ENCODE results near the gene NPEPPS. TPM values are rescaled to one million over a fixed set of nuclear protein-coding genes. Genes with fewer than 3 reads are reported as not detected.

The NPEPPS gene
- total and polyA plus RNA-seq, 2 experiments from 2014 or later, result 97.6 to 104 TPM

GRCh38 chr17:47605011-47605410, 74.1 kb downstream of the NPEPPS start:
- 65% methylated on average over 1 of the region's 1 CpG for WGBS (ENCODE audit: low lambda C conversion rate, missing lambda C conversion rate)
- no peak overlapping the region for H2AFZ ChIP-seq
- TF ChIP-seq EZH2 (IDR thresholded peaks at IDR 0.05; ENCODE audit: borderline replicate concordance) (no peak), EZH2phosphoT487 (IDR thresholded peaks at IDR 0.05; ENCODE audit: low read depth, severe bottlenecking, unreplicated experiment) (no peak)
- TF ChIP-seq, protein P1, sequence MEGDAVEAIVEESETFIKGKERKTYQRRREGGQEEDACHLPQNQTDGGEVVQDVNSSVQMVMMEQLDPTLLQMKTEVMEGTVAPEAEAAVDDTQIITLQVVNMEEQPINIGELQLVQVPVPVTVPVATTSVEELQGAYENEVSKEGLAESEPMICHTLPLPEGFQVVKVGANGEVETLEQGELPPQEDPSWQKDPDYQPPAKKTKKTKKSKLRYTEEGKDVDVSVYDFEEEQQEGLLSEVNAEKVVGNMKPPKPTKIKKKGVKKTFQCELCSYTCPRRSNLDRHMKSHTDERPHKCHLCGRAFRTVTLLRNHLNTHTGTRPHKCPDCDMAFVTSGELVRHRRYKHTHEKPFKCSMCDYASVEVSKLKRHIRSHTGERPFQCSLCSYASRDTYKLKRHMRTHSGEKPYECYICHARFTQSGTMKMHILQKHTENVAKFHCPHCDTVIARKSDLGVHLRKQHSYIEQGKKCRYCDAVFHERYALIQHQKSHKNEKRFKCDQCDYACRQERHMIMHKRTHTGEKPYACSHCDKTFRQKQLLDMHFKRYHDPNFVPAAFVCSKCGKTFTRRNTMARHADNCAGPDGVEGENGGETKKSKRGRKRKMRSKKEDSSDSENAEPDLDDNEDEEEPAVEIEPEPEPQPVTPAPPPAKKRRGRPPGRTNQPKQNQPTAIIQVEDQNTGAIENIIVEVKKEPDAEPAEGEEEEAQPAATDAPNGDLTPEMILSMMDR (IDR thresholded peaks at IDR 0.05; ENCODE audit: poor library complexity), result no peak
- H3K27ac ChIP-seq, result no peak overlapping the region
- no peaks in the 10 kb centered on the region for H3K9me2 ChIP-seq (replicated peaks; ENCODE audit: insufficient read depth)
- H3K9me3 ChIP-seq (ENCODE audit: low read depth), result no peaks in the 10 kb centered on the region
- no peaks in the 10 kb centered on the region for H3K36me3 ChIP-seq (replicated peaks; ENCODE audit: insufficient read depth, low read depth)
- no peaks in the 10 kb centered on the region for H3K27me3 ChIP-seq
- no peak overlapping the region for H3K4me3 ChIP-seq
- H3K4me1 ChIP-seq (ENCODE audit: insufficient read depth), result no peaks in the 10 kb centered on the region
- peaks cover 4% of the 10 kb centered on the region for H3K79me2 ChIP-seq
- DNase-seq (ENCODE audit: low spot score), result no peak
- H4K20me1 ChIP-seq (ENCODE audit: insufficient read depth, poor library complexity, severe bottlenecking), result peaks cover 6% of the 10 kb centered on the region
- H3K4me2 ChIP-seq, result no peak overlapping the region

DNA sequence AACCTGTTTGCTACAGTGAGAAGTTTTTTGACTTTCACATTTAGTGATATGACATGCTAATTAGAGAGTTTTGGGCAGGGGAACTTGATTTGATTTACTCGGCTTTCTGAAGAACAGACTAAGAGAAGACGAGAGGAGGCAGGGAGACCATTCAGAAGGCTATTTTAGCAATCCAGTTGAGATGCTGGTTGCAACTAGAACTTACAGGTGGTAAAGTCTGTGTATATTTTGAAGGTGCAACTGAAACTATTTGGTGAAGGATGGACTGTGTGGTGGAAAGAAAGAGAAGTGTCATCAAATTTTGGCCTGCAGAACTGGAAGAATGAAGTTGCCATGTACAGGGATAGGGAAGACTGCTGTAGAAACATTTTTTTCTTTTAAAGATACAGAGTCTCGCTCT, 76.6 kb downstream of the NPEPPS start:
- no peaks in the 10 kb centered on the region for H3K9me3 ChIP-seq (ENCODE audit: low read depth)
- DNase-seq (ENCODE audit: low spot score), result no peak
- H3K36me3 ChIP-seq (replicated peaks; ENCODE audit: insufficient read depth, low read depth), result no peaks in the 10 kb centered on the region
- no peak overlapping the region for H2AFZ ChIP-seq
- no peak overlapping the region for H3K27ac ChIP-seq
- no peaks in the 10 kb centered on the region for H3K9me2 ChIP-seq (replicated peaks; ENCODE audit: insufficient read depth)
- H3K79me2 ChIP-seq, result peaks cover 4% of the 10 kb centered on the region
- TF ChIP-seq, protein P1 (IDR thresholded peaks at IDR 0.05; ENCODE audit: poor library complexity), result no peak
- TF ChIP-seq EZH2 (IDR thresholded peaks at IDR 0.05; ENCODE audit: borderline replicate concordance) (no peak), EZH2phosphoT487 (IDR thresholded peaks at IDR 0.05; ENCODE audit: low read depth, severe bottlenecking, unreplicated experiment) (no peak)
- no peaks in the 10 kb centered on the region for H3K27me3 ChIP-seq
- H3K4me2 ChIP-seq, result no peak overlapping the region
- peaks cover 11% of the 10 kb centered on the region for H3K4me1 ChIP-seq (ENCODE audit: insufficient read depth)
- no peak overlapping the region for H3K4me3 ChIP-seq
- WGBS (ENCODE audit: low lambda C conversion rate, missing lambda C conversion rate), result 96% methylated on average over 3 of the region's 3 CpGs
- peaks cover 6% of the 10 kb centered on the region for H4K20me1 ChIP-seq (ENCODE audit: insufficient read depth, poor library complexity, severe bottlenecking)

GRCh38 chr17:47611372-47612350, 80.8 kb downstream of the NPEPPS start:
- Histone ChIP-seq H4K20me1 (ENCODE audit: insufficient read depth, poor library complexity, severe bottlenecking) (no peaks in the 10 kb centered on the region), H2AFZ (no peak overlapping the region), H3K9me3 (ENCODE audit: low read depth) (no peaks in the 10 kb centered on the region), H3K79me2 (no peaks in the 10 kb centered on the region), H3K9me2 (replicated peaks; ENCODE audit: insufficient read depth) (no peaks in the 10 kb centered on the region), H3K4me1 (ENCODE audit: insufficient read depth) (peaks cover 16% of the 10 kb centered on the region), H3K27me3 (no peaks in the 10 kb centered on the region), H3K36me3 (replicated peaks; ENCODE audit: insufficient read depth, low read depth) (no peaks in the 10 kb centered on the region), H3K4me2 (no peak overlapping the region), H3K4me3 (no peak overlapping the region), H3K27ac (peak overlapping the region; percentile 71)
- no peak for DNase-seq (ENCODE audit: low spot score)
- TF ChIP-seq EZH2phosphoT487 (IDR thresholded peaks at IDR 0.05; ENCODE audit: low read depth, severe bottlenecking, unreplicated experiment) (no peak), EZH2 (IDR thresholded peaks at IDR 0.05; ENCODE audit: borderline replicate concordance) (no peak)
- TF ChIP-seq, protein P1 (IDR thresholded peaks at IDR 0.05; ENCODE audit: poor library complexity), result no peak
- WGBS (ENCODE audit: low lambda C conversion rate, missing lambda C conversion rate), result 73% methylated on average over 5 of the region's 5 CpGs
